ENCODE results near the gene PANX2. TPM values are rescaled to one million over a fixed set of nuclear protein-coding genes. Genes with fewer than 3 reads are reported as not detected.
"Not testable (repeated sequence)": the region's sequence is repeated elsewhere in the genome, so short reads cannot be mapped to it uniquely, and the experiment has no call there.

PANX2 gene
- total and polyA plus RNA-seq, 9 of the 15 experiments (the other 6 are each of a cell fraction or from before 2014, with no cell fraction given): 0.01 to 3.9 (median 0.67) TPM; not detected in 1

- TF ChIP-seq NFIC (IDR thresholded peaks at IDR 0.05) (0 out of 2 replicates have a peak, but pooled peaks have one; percentile 10), POLR2AphosphoS5 (IDR thresholded peaks at IDR 0.05; ENCODE audit: control insufficient read depth, insufficient read depth, low read depth, low read length) (no peak), ZNF609 (CRISPR knock-in tag; IDR thresholded peaks at IDR 0.05; ENCODE audit: borderline replicate concordance) (no peak), ZEB2 (IDR thresholded peaks at IDR 0.05) (no peak), ZNF274 (IDR thresholded peaks at IDR 0.05; ENCODE audit: borderline replicate concordance, low read depth, low read length) (no peak), NR4A1 (CRISPR knock-in tag; IDR thresholded peaks at IDR 0.05) (no peak), NR4A1 (tag; IDR thresholded peaks at IDR 0.05) (no peak)
- Histone ChIP-seq H3K9ac (ENCODE audit: insufficient read depth in 1 of 2, low read depth in 2 of 2, low read length in 2 of 2) (no peak overlapping the region), H3K9me3 (replicated peaks; ENCODE audit: control insufficient read depth, insufficient read depth, low read depth, low read length) (no peaks in the 10 kb centered on the region), H3K27ac (ENCODE audit: extremely low read depth, low read depth, low read length) (no peak overlapping the region), H3K4me2 (ENCODE audit: insufficient read depth, low read length) (no peak overlapping the region), H3K4me1 (replicated peaks in 1 of 2; ENCODE audit: control insufficient read depth in 2 of 2, insufficient read depth in 2 of 2, low read length in 2 of 2) (peaks cover 4 to 11% of the 10 kb centered on the region in 2 experiments; a peak in 3 of 5 replicates), H3K79me2 (ENCODE audit: control insufficient read depth, insufficient read depth, low read length) (no peaks in the 10 kb centered on the region), H3K27me3 (ENCODE audit: control insufficient read depth in 2 of 2, insufficient read depth in 2 of 2, low read length in 2 of 2) (no peaks in the 10 kb centered on the region), H4K20me1 (replicated peaks; ENCODE audit: control insufficient read depth, insufficient read depth, low read length) (no peaks in the 10 kb centered on the region), H3K36me3 (ENCODE audit: control insufficient read depth, insufficient read depth, low read length) (no peaks in the 10 kb centered on the region), H3K4me3 (no peak overlapping the region), H3K9me1 (ENCODE audit: control insufficient read depth, insufficient read depth, low read length) (no peaks in the 10 kb centered on the region), H2AFZ (ENCODE audit: low read depth, low read length) (no peak overlapping the region)
- in situ Hi-C loops (cut with MboI): no loop called here
- ATAC-seq (no peak), FAIRE-seq (no peak), DNase-seq (ENCODE audit: extremely low read depth in 1 of 4, low spot score in 3 of 4) (no peak)
- ChIA-PET CTCF (ENCODE audit: low intra/inter-chr PET ratio) (no interaction called here), POLR2A (no interaction called here)
- no TSS peak for BruUV-seq (replicated peaks)
- WGBS (ENCODE audit: insufficient coverage, low coverage, missing lambda C conversion rate): 62% methylated on average over 5 of the region's 5 CpGs
- intact Hi-C loops (cut with micrococcal nuclease): no loop called here
Observed at GRCh38 chr22:50136581-50137015, 33.9 kb upstream of the PANX2 start.

- ATAC-seq; H3K9me1 ChIP-seq (ENCODE audit: control insufficient read depth, insufficient read depth, low read length); H3K9me3 ChIP-seq (replicated peaks; ENCODE audit: control insufficient read depth, insufficient read depth, low read depth, low read length); POLR2A ChIA-PET; H3K36me3 ChIP-seq (ENCODE audit: control insufficient read depth, insufficient read depth, low read length); H3K79me2 ChIP-seq (ENCODE audit: control insufficient read depth, insufficient read depth, low read length); intact Hi-C loops (cut with micrococcal nuclease); H3K4me3 ChIP-seq; BruUV-seq (replicated peaks); FAIRE-seq; H3K27me3 ChIP-seq (ENCODE audit: control insufficient read depth in 2 of 2, insufficient read depth in 2 of 2, low read length in 2 of 2); H3K9ac ChIP-seq (ENCODE audit: insufficient read depth in 1 of 2, low read depth in 2 of 2, low read length in 2 of 2); H4K20me1 ChIP-seq (replicated peaks; ENCODE audit: control insufficient read depth, insufficient read depth, low read length); H2AFZ ChIP-seq (ENCODE audit: low read depth, low read length); in situ Hi-C loops (cut with MboI); H3K4me2 ChIP-seq (ENCODE audit: insufficient read depth, low read length); DNase-seq (ENCODE audit: extremely low read depth in 1 of 4, low spot score in 3 of 4); H3K27ac ChIP-seq (ENCODE audit: extremely low read depth, low read depth, low read length): not testable (repeated sequence)
- H3K4me1 ChIP-seq (replicated peaks in 1 of 2; ENCODE audit: control insufficient read depth in 2 of 2, insufficient read depth in 2 of 2, low read length in 2 of 2): peaks cover 4 to 11% of the 10 kb centered on the region in 2 experiments; a peak in 3 of 5 replicates
- CTCF ChIA-PET (ENCODE audit: low intra/inter-chr PET ratio): interaction anchor here (0.6 kb wide), 1 partner anchor 205 kb away, joined by 4 read pairs; no protein-coding TSS in a partner anchor
- 67% methylated on average over 8 of the region's 9 CpGs for WGBS (ENCODE audit: insufficient coverage, low coverage, missing lambda C conversion rate)
Observed at GRCh38 chr22:50137277-50137676, 33.3 kb upstream of the PANX2 start.
